GM21381 (cell line): ENCODE measurements around the gene CAMSAP3.
"Not testable (repeated sequence)": the region's sequence is repeated elsewhere in the genome, so short reads cannot be mapped to it uniquely, and the experiment has no call there.

ENCODE experiments used
- ATAC-seq: cut with Tn5 transposase; IDR thresholded peaks from one replicate; pipeline ENCODE4 v1.9.1; 2021; ENCODE audit warnings: mild to moderate bottlenecking, moderate library complexity; ENCODE audit not compliant: unreplicated experiment

Gene CAMSAP3

DNA sequence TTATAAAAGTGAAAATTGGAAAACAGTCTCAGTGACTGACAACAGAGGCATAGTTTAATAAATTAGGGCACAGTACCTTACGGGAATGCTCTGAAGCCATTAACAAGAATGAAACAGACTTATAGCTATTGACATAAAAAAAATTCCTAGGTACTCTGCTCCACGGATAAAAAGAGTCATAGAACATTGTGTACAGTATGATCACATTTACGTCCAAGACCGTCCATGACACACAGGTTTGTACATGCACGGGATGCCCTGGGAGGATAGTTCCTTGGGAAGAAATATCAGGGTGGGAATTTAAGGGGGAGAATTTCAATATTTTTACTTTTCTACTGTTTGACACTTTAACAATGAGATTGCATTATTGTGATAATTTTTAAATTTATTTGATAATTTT is 24.9 kb upstream of the CAMSAP3 start:
- ATAC-seq, result no peak

DNA sequence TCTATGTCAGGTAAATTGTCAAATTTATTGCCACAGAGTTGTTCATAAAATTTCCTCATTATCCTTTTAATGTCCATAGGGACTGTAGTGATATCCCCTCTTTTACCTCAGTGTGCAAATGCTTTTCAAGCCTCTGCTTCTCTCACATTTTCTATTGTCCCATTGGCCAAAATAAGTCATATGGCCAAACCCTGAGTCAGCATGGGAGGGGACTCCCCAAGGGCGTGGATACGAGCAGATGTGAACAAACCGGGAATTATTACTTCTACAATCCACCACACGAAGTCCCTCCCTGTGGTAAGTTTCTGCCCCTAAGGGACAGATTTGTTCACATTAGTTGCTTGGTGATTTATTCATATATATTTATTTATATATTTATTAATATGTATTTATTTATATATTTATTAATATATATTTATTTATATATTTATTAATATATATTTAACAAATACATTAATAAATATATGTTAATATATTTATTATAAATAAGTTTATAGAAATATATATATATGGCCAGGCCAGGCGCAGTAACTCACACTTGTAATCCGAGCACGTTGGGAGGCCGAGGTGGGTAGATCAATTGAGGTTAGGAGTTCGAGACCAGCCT is 20.1 kb upstream of the CAMSAP3 start:
- ATAC-seq, result no peak

DNA sequence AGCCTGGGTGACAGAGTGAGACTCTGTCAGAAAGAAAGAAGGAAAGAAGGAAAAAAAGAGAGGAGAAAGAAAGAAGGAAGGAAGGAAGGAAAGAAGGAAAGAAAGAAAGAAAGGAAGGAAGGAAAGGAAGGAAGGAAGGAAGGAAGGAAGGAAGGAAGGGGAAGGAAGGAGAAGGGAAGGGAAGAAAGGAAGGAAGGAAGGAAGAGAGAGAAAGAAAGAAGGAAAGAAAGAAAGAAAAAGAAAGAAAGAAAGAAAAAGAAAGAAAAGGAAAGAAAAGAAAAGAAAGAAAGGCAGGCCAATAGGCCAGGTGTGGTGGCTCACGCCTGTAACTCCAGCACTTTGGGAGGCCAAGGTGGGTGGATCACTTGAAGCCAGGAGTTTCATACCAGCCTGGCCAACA is 18.2 kb upstream of the CAMSAP3 start:
- ATAC-seq, result not testable (repeated sequence)

DNA sequence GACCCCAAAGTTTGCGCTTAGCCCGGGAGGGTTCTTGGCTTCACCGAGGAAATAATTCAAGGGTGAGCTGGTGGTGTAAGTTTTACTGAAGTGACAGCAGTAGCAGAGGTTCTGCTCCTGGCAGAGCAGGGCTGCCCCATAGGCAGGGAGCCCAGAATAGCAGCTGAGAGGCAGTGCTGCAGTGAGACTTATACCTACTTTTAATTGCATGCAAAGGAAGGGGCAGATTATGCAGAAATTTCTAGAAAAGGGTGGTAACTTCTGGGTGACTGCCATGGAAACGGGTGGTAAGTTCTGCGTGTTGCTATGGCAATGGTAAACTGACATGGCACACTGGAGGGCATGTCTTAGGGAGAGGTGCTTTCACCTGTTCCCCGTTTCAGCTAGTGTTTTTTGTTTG is 17.5 kb upstream of the CAMSAP3 start:
- no peak for ATAC-seq

DNA sequence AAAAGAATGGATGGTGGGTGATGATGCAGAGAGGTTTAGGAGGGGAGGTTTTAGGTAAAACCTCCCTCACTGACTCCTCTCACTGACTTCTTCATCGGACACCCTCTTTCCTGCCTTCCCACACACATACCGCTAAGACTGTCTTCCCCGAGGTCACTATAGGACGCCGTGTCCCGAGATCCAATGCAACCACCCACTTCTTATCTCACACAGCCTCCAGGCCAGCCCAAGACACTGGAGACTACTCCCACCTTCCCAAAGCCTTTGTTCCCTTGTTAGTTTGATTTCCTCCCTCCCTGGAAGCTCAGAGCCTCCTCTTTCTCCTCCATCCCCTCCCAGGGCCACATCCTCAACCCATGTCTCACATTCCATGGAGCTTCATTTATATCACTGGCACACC is 16.5 kb upstream of the CAMSAP3 start:
- no peak for ATAC-seq

DNA sequence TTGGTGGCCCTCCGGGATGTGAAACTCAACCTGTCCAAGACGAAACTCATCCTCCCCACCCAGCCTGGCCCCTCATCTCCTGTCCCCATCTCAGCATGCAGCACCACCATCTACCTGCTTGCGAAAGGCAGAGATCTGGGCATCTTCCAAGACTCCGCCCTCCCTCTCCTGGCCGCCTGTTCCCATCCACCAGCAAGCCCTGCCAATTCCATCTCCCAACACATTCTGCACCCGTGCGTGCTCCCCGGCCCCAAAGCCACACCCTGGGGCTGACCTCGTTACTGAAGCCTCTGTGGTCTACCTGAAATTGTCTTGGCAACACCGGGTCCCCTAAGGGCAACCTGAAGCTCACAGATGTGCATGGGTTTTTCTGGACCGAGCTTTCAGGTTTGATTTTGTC is 13.2 kb upstream of the CAMSAP3 start:
- ATAC-seq, result no peak

DNA sequence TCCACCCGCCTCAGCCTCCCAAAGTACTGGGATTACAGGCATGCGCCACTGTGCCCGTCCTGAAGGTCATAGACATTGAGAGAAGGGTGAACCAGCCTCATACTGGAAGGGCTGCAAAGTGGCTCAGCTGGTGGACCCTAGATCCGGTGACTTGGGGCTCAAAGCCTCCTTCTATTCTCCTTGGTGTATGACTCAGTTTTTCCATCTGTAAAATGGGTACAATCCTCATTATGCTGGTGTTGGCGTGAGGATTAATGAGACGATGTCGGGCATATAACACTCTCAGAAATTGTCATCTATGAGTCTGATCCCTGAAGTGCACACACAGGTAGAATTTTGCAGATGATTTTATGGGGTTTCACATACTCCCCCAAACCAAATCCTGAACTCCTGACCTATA is 5.8 kb upstream of the CAMSAP3 start:
- no peak for ATAC-seq

DNA sequence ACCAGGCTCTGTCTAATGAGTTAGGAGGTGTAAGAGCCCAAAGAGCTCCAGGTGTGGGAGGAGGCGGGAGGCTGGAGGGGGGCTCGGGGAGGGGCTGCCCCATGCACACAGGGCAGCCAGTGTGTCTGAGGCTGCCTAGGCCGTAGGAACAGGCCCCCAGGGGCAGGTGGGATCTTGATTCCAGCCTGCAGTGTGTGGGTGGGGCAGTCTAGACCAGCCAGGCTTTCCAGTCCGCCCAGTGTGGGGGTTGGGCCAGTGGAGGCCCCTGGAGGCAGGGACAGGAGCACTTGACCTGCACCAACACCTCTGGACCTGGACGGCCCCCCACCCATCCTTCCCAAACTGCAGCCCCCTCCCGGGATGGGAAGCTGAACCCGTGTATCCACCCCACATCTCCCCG is 5.4 kb upstream of the CAMSAP3 start:
- ATAC-seq, result no peak

DNA sequence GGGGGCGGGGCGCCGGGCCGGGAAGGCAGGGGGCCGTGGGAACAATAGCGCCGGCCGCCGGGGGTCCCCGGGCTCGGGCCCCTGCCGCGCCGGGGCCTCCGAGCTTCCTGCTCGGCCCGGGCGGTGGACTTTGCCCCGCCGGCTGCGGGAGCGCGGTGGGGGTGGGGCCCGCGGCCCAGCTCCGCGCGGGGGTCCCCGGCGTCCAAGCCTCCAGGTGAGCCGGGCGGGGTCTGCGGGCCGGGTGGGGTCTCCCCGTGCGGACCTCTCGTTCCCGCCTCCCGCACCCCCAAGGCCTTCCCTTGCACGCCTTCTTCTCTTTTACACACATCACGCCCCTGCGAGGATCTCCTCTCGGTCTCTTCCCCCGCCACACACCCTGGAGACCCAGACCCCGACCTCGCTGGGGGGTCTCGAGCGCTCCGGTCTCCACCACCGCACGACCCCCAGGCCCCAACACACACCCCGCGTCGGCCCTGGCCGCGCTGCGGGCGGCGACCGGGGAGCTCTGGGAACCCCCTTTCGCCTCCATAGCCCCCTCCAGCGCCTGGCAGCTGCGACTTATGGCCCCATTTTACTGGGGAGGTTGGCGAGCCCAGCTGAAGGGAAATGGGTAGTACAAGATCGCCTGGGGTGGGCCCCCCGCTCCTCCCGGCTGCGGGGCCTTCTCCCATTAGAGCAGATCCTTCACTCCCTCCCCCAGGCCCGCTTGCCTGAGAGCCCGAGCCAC is 711 bp downstream of the CAMSAP3 start:
- no peak for ATAC-seq

DNA sequence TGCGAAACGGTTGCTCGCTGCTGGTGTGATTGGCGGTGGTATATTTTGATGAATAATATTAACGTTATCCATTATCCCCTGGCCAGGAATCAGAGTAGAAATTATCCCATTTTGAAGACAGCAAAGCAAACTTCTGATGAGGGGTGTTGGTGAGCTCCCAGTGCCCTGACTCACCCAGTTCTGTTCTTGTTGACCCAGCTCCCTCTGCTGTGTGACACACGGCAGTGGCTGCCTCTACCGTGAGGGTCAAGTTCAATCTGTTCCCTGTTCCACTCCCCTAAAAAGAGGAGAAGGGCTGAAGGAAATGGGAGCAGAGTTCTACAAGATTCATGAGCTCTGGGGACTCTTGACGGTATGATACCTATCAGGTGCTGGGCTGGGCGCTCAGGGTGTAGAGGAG is 2.0 kb downstream of the CAMSAP3 start:
- no peak for ATAC-seq

DNA sequence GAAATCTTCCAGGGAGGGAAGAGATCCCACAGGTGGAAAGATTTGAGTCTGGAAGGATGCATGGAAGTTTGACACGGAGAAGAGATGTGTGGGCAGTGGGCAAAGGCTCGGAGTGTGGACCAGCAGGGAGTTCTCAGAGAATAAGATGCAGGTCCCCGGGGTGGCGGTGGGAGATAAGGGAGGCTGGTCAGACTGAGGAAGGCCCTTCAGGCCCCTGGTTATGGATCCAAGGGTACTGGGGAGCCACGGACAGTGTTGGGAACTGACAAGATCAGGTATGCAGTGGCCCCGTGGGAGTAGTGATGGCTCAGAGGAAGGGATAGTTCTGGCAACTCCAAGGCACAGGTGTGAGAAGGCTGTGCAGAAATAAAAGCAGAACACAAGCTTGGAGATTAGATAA is 2.5 kb downstream of the CAMSAP3 start:
- no peak for ATAC-seq

DNA sequence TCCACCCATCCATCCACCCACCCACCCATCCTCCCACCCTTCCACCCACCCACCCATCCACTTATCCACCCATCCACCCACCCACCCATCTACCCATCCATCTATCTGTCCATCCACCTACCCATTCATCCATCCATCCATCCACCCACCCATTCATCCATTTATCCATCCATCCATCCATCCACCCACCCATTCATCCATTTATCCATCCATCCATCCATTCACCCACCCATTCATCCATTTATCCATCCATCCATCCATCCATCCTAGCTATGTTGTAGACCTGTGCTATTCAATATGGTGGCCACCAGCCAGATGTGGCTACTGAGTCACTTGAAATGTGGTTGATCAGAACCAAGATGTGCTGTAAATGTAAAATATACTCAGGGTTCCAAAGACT is 5.1 kb downstream of the CAMSAP3 start:
- no peak for ATAC-seq

DNA sequence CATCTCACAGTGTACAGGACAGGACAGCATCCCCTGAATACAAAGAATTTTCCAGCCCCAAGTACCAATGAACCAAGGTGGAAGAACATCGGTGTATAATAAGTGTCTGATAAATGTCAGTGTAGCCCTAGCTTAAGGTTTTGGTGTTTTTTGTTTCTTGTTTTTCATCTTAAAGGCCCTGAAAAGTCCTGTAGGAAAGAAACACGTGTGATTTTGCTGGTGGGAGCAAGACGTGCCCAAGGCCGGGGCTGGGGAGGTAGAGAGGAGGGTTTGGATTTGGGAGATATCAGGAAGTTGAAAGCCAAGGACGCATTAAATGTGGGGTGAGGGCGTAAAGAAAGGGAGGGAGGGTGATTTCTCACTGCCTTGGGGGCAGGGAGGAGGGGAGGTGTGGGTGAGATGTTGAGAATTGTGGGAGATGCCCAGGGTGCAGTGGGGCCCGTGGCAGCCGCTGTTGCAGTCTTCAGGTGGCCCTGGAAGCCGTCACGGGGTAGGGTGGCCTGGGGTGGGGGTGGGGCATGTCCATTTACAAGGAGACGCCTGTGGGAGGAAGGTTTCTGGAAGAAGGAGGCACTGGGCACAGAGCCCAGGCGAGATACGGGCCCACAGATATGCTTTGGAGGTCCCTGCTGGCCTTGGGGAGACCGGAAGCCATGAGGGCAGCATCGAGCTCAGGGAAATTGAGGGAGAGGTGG is 6.7 kb downstream of the CAMSAP3 start:
- no peak for ATAC-seq

DNA sequence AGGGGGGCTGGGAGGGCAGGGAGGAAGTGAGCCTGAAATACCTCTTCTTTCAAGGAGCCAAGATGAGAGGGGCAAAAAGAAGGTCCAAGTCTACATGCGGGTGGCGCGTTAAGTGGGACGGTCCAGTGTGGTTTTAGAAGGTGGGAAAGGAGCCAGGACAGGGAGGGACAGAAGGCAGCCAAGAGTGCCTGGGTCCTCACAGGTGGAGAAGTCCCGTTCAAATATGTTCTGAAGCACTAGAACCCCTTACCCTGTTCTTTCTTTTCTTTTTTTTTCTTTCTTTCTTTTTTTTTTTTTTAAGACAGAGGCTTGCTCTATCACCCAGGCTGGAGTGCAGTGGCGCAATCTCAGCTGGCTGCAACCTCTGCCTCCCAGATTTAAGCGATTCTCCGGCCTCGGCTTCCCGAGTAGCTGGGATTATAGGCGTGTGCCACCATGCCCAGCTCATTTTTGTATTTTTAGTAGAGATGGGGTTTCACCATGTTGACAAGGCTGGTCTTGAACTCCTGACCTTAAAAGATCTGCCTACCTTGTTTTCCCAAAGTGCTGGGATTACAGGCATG is 7.4 kb downstream of the CAMSAP3 start:
- ATAC-seq, result no peak

DNA sequence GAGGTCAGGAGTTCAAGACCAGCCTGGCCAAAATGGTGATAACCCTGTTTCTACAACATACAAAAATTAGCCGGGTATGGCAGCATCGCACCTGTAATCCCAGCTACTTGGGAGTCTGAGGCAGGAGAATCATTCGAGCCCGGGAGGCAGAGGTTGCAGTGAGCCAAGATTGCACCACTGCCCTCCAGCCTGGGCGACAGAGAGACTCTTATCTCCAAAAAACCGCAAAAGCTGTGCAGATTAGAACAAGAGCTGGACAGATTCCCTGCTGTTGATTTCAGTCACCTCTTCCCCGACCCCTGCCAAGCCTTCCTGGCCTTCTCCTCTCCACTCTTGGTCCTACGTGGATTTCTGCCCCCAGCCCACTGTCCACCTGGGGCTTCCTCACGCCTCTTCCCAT is 8.3 kb downstream of the CAMSAP3 start:
- no peak for ATAC-seq

DNA sequence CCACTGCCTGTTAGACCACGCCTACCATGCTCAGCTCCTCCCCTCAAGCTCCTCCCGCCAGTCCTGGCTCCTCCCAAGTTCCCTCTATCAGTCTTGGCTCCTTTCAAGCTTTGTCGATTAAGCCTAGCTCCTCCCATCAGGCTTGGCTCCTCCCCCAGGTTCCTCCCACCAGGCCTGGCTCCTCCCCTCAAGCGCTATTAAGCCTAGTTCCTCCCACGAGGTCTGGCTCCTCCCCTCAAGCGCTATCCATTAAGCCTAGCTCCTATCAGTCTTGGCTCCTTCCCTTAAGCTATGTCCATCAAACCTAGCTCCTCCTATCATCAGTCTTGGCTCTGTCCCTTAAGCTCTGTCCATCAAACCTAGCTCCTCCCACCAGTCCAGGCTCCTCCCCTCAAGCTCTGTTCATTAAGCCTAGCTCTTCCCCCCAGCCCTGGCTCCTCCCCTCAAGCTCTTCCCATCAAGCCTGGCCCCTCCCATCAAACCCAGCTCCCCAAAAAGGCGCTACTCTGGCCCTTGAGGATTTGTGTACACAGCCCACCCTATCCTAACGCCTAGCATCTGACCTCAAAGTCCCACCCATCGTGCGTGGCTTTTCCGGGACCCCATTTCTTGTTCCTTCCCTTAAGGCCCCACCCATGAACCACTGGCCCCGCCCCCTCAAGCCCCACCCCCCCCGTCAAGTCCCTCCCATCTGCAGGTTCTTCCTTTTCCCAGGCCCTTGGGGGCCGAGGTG is 10.0 kb downstream of the CAMSAP3 start:
- ATAC-seq, result no peak

DNA sequence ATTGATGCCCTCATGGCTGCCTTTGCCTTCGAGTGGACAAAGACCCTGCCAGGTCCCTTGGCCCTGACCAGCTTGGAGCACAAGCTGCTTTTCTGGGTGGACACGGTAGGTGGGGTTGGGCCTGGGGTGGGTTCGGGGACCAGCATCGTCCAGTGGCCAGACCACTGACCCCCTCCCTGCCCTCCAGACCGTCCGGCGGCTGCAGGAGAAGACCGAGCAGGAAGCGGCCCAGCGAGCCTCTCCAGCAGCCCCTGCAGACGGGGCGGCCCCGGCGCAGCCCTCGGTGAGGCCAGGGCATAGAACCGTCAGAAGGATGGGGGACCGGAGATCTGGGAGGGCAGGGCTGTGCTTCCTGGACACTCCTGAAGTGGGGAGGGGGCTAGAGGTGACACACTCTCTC is 10.6 kb downstream of the CAMSAP3 start:
- ATAC-seq, result no peak

DNA sequence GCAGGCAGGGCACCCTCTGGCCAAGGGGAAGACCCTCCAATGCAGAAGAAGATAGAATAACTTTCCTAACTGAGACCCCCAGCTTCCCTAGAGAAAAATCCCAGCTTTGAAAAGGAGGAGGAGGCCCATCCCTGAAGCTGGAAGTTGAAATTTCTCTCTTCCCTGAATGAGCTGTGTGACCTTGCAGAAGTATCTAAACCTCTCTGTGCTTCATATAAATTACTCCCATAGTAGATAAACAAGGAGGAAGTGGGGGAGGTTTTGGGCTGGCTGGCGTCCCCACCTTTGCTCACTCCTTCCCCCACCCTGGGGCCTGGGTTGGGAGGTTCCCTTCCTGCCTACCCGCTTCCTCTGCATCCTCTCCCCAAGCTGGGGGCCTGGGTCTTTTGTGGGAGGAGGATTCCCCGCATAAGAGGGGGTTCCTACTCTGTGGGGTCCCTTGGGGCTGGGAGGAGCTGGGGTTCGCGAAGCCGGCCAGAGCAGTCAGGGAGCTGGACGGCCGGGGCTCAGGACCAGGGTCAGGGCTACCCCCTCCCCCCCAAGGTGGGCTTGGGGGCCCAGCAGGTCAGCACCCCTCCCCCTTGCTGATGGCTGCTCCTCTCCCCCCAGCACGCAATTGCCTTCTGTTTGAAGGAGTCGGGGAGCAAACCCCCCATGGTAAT is 11.7 kb downstream of the CAMSAP3 start:
- ATAC-seq, result no peak

DNA sequence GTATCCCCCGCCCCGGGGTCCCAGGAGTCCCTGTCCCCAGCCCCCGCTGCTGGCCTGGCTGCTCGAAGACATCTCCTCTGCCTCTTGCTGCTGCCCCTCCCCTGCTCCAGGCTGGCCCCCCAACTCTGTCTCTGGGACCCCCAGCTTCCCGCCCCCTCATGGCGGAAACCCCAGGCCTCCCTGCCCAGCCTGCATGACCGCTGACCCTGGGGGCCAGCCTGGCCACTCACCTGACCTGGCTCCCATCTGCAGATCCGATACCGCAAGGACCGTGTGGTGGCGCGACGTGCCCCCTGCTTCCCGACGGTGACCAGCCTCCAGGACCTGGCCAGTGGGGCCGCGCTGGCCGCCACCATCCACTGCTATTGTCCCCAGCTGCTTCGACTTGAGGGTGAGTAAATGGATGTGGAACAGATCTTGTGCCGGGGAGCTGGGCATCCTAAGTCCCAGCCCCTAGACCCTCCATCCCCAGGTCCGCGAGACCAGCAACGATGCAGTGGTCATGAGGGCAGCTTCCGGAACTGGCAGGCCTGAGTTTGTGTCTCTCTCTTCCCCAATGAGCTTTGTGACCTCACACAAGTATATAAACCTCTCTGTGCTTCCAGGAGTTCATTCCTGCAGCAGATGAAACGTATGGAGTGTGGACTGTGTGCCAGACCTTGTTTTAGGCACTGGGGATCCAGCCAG is 12.4 kb downstream of the CAMSAP3 start:
- no peak for ATAC-seq

DNA sequence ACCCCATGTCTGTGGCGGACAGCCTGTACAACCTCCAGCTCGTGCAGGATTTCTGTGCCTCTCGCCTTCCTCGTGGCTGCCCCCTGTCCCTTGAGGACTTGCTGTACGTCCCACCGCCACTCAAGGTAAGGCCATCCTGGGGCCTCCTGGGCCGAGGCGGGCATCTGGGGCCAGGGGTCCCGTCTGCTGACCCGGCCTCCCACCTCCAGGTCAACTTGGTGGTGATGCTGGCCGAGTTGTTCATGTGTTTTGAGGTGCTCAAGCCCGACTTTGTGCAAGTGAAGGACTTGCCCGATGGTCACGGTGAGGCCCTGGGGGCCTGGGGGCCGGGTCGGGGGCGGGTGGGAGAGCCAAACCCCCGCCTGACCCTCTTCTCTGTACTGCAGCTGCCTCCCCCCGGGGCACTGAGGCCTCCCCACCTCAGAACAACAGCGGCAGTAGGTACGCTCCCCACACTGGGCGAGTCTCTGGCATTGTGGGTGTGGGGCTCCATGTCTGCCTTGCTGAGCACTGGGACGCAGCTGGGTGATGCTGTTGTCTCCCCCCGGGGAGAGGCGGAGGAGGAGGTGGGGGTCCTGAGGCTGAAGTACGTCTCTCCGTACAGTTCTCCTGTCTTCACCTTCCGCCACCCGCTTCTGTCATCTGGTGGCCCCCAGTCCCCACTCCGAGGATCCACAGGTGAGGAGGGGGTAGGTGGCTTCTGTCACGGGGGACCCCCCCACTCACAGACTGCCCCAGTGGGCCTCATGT is 15.0 kb downstream of the CAMSAP3 start:
- ATAC-seq, result no peak
